Psoas muscle (tissue), 8 donors: ENCODE results near the gene TDRD9. TPM values are rescaled to one million over a fixed set of nuclear protein-coding genes. Genes with fewer than 3 reads are reported as not detected.

Experiments
- ATAC-seq, 4 donors: fragments of 200-7000 bp; cut with Tn5 transposase; one replicate each; pipeline ENCODE4 v1.9.1; 2020; ENCODE audit warnings: moderate library complexity in 3 of 4, mild to moderate bottlenecking in 2 of 4
- DNase-seq, 2 donors: peaks; one replicate each; pipeline ENCODE4 v3.0.0-alpha.2; 2020
- H3K27ac ChIP-seq: fragments of 200-600 bp; one replicate; pipeline ENCODE4 v1.8.0; 2022
- H3K27me3 ChIP-seq, 3 donors: fragments of 200-600 bp in 1 of 3; one replicate each; pipeline versions ENCODE4 v1.6.1 to v1.8.0; 2013 to 2022; ENCODE audit warnings: low read length in 2 of 3, mild to moderate bottlenecking in 2 of 3, moderate library complexity in 1 of 3; ENCODE audit not compliant: insufficient read depth in 3 of 3
- H3K36me3 ChIP-seq, 2 donors: fragments of 200-600 bp in 1 of 2; one replicate each; pipeline versions ENCODE4 v1.6.1 to v1.8.0; 2013 to 2022; ENCODE audit warnings: low read depth in 1 of 2, mild to moderate bottlenecking in 1 of 2, moderate library complexity in 1 of 2; ENCODE audit not compliant: insufficient read depth in 1 of 2
- H3K4me1 ChIP-seq: fragments of 200-600 bp; one replicate; pipeline ENCODE4 v1.8.0; 2022
- H3K4me3 ChIP-seq: fragments of 200-600 bp; one replicate; pipeline ENCODE4 v1.8.0; 2022; ENCODE audit warnings: mild to moderate bottlenecking
- H3K9me3 ChIP-seq: fragments of 200-600 bp; one replicate; pipeline ENCODE4 v1.8.0; 2022
- CTCF ChIP-seq: fragments of 200-600 bp; IDR thresholded peaks from one replicate; pipeline ENCODE4 v1.8.0; 2022; ENCODE audit warnings: antibody characterized with exemption
- WGBS, 3 donors: extraction: QIAGEN DNeasy Blood & Tissue Kit; methylation state at CpG; one replicate each; pipeline versions ENCODE4 v1.1.6 to v1.1.7; 2013; 5-methylcytosine and 5-hydroxymethylcytosine counted together
- intact Hi-C, 2 donors: fragments of 100-400 bp; cut with DNase I; formaldehyde crosslinking; loops; one replicate each; pipeline versions ENCODE4 v1.11.0 to v1.14.2; 2022
- polyA plus RNA-seq, 3 donors: library from polyadenylated mRNA; stranded (reverse); fragments of 200-250 nt; gene quantifications; one replicate each; pipeline ENCODE4 v1.2.3, GENCODE V29; 2013
- total RNA-seq, 4 donors: library from RNA; stranded (reverse); fragmentation: NEBNext Ultra II Directional in 2 of 4; extraction: Animal tissue kit (Norgen Biotek cat#: 25700) in 2 of 4; gene quantifications; one replicate each; pipeline versions ENCODE4 v1.2.1 to v1.2.4, GENCODE V29; 2021 to 2023
- donor health status: healthy with polysubstance abuse.
- donor health status: DM: no; HTN: no; CAD: no; lungs with moderate emphysema.
- donor health status: Bipolar disorder and iron deficiency.
- donor health status: healthy.
- donor health status: DM: yes; HTN: yes; CAD: no.
- donor health status: DM: no; HTN: no; CAD: no.
- donor health status: DM: no; HTN: no; CAD: no.
- donor health status: DM: yes; HTN: yes; CAD: no.

TDRD9 gene
- total and polyA plus RNA-seq, 7 donors, result 0.13 to 1.3 (median 0.31) TPM

DNA sequence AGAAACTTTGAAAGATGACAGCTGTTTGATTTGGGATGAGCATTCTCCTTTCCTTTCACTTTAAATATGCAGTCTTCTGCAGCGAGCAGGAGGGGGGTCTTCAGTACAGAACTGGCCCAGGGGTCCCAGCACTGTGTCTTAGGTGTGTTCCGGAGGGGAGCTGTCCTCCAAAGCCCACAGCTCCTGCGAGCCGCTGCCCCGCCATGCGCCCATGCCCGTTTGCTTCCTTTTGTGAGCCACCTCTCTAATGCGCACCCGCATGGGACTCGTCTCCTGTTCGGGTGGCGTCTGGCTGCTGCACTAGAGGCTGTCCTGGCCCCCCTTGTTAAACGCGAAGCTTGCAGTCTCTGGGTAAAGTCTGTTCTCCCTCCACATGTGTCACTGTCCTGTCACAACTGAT is 108.8 kb downstream of the TDRD9 start:
- TF ChIP-seq CTCF, result no peak
- Histone ChIP-seq H3K4me3 (no peak overlapping the region), H3K36me3 (no peaks in the 10 kb centered on the region), H3K27ac (no peak overlapping the region), H3K9me3 (no peaks in the 10 kb centered on the region), H3K27me3 (peaks cover 0 to 35% (median 3%) of the 10 kb centered on the region in 3 donors), H3K4me1 (no peaks in the 10 kb centered on the region)
- DNase-seq (no peak), ATAC-seq (no peak)
- WGBS, 3 donors, result 74 to 81% (median 76%) methylated on average over 14 of the region's 14 CpGs
- intact Hi-C loops, result no loop called here

DNA sequence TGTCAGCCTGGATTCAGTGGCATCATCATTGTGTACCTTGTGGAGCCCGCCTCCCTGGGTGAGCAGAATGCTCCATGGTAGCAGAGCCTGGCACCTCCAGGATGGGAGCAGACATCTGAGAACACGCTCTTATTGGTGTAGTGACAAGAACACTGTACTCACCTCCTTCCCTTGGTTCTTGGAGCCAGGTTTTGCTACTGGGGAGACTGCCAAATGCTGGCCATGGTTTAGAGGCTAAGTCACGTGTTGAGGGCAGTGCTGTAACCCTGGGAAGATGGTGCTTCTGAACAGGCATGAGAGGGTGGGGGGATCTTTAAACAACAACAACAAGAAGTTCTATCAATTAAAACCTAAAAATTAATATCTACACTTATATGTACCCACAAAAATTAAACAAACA is 109.6 kb downstream of the TDRD9 start:
- Histone ChIP-seq H3K4me3 (no peak overlapping the region), H3K36me3 (no peaks in the 10 kb centered on the region), H3K9me3 (no peaks in the 10 kb centered on the region), H3K4me1 (no peaks in the 10 kb centered on the region), H3K27ac (no peak overlapping the region), H3K27me3 (peaks cover 0 to 41% (median 3%) of the 10 kb centered on the region in 3 donors)
- intact Hi-C loops, result no loop called here
- TF ChIP-seq CTCF, result no peak
- WGBS, 3 donors, result 35 to 54% (median 48%) methylated on average over 3 of the region's 3 CpGs
- DNase-seq (no peak), ATAC-seq (peak in 1 of 4 donors; percentile 55)

GRCh38 chr14:104039214-104039613 is 111.0 kb downstream of the TDRD9 start:
- ATAC-seq, result no peak
- no peak overlapping the region for H3K4me3 ChIP-seq
- 75 to 82% (median 76%) methylated on average over 5 of the region's 5 CpGs for WGBS, 3 donors
- no peaks in the 10 kb centered on the region for H3K9me3 ChIP-seq
- H3K27ac ChIP-seq, result no peak overlapping the region
- no peak for DNase-seq
- peaks cover 0 to 35% (median 3%) of the 10 kb centered on the region in 3 donors for H3K27me3 ChIP-seq
- no peak for TF ChIP-seq CTCF
- no peaks in the 10 kb centered on the region for H3K36me3 ChIP-seq
- no peaks in the 10 kb centered on the region for H3K4me1 ChIP-seq
- intact Hi-C loops, result no loop called here

- Histone ChIP-seq H3K9me3 (no peaks in the 10 kb centered on the region), H3K36me3 (no peaks in the 10 kb centered on the region), H3K4me3 (no peak overlapping the region), H3K27ac (no peak overlapping the region), H3K27me3 (peaks cover 0 to 30% (median 3%) of the 10 kb centered on the region in 3 donors), H3K4me1 (no peaks in the 10 kb centered on the region)
- DNase-seq (no peak), ATAC-seq (no peak)
- intact Hi-C loops, result no loop called here
- TF ChIP-seq CTCF, result no peak
- 33 to 40% (median 39%) methylated on average over 5 of the region's 5 CpGs for WGBS, 3 donors
Observed at GRCh38 chr14:104040539-104040938, 112.3 kb downstream of the TDRD9 start.

- TF ChIP-seq CTCF, result no peak
- 83 to 87% (median 85%) methylated on average over 6 of the region's 6 CpGs for WGBS, 3 donors
- no peak for ATAC-seq
- intact Hi-C loops, result no loop called here
- Histone ChIP-seq H3K9me3 (no peaks in the 10 kb centered on the region), H3K27me3 (peaks cover 0 to 30% (median 3%) of the 10 kb centered on the region in 3 donors), H3K4me1 (no peaks in the 10 kb centered on the region), H3K27ac (no peak overlapping the region), H3K36me3 (no peaks in the 10 kb centered on the region), H3K4me3 (no peak overlapping the region)
- no peak for DNase-seq
Observed at GRCh38 chr14:104041430-104042104, 113.3 kb downstream of the TDRD9 start.
